T47D (cell line): ENCODE measurements around the gene FRMD5.
A peak's percentile ranks its signal among the peaks of the same experiment; 100 is the strongest.
"Not testable (repeated sequence)": the region's sequence is repeated elsewhere in the genome, so short reads cannot be mapped to it uniquely, and the experiment has no call there.

Experiments
- DNase-seq, 2 experiments: peaks; one replicate each; pipeline versions ENCODE4 v3.0.0 to v3.0.0-alpha.2; 2011 to 2012; ENCODE audit warnings: low read depth in 1 of 2, low spot score in 1 of 2
- JUND ChIP-seq: IDR thresholded peaks from 2 replicates; pipeline ENCODE4 v1.6.1; 2012; ENCODE audit warnings: low read depth
- in situ Hi-C: cut with HindIII; loops from 2 replicates; pipeline ENCODE4 v1.10.0; 2016; ENCODE audit warnings: low sequenced_read_pairs, low pct_unique_long_range_greater_than_20kb

The FRMD5 gene

GRCh38 chr15:44195151-44195740 lies at the start of gene FRMD5:
Gene FRMD5, minus strand, starts transcription at chr15:44195271.
- TF ChIP-seq JUND: no peak
- peak; percentile 96 to 97 for DNase-seq
- in situ Hi-C loops: no loop called here

- in situ Hi-C loops: no loop called here
- DNase-seq: peak in 1 of 2 experiments; percentile 42
- no peak for TF ChIP-seq JUND
These were observed 48.8 kb upstream of the FRMD5 start for GRCh38 chr15:44243829-44244228.

DNA sequence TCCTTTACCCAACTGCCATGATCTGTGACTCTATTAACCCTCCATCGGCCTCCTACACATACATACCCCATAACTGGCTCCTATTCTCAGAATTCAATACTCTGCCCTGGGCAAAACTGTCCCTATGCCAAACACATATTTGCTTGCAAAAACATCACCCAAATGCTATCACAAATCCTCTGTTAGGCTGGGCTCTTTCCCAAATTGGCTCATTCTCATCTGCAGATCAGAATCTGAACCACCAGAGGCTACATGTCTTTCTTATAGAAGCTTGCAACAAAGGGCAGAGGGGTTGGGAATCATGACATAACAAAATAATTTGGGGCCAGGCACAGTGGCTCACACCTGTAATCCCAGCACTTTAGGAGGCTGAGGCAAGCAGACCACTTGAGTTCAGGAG lies 48.1 kb upstream of the FRMD5 start:
- in situ Hi-C loops: no loop called here
- no peak for DNase-seq

DNA sequence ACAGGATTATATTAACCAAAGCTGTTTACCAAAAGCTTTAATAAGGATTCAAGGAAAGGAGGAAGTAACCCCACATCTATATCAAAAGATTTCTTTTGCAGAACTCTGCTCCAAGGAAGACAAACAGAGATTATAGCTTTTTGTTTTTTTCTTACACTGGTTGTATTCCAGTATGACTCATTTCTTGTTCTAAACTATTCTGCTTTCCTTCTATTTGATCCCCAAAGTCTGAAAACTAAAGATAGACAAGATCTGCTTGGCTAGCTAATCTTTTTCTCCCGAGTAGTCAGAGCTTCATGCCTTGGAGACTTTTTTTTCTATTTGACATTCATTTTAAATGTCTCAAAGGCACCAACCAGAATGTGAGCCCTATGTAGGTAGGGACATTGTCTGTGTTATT lies 36.8 kb upstream of the FRMD5 start:
- DNase-seq: no peak
- in situ Hi-C loops: no loop called here

More for the DNA sequence above, 48.1 kb upstream of the FRMD5 start:
- TF ChIP-seq JUND: no peak

DNA sequence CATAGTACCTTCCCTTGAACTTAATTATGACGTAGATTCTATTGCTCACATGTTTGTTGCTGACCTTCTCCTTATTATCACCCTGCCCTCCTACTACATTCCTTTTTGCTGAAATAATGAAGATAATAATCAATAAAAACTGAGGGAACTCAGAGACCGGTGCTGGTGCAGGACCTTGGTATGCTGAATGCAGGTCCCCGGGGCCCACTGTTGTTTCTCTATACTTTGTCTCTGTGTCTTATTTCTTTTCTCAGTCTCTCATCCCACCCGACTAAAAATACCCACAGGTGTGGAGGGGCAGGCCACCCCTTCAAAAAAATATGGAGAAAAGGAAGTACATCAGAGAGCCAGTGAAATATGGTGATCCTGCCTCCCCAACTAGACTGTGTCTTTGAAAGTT lies 34.2 kb upstream of the FRMD5 start:
- DNase-seq, in situ Hi-C loops: not testable (repeated sequence)

More for the DNA sequence above, 36.8 kb upstream of the FRMD5 start:
- TF ChIP-seq JUND: no peak

DNA sequence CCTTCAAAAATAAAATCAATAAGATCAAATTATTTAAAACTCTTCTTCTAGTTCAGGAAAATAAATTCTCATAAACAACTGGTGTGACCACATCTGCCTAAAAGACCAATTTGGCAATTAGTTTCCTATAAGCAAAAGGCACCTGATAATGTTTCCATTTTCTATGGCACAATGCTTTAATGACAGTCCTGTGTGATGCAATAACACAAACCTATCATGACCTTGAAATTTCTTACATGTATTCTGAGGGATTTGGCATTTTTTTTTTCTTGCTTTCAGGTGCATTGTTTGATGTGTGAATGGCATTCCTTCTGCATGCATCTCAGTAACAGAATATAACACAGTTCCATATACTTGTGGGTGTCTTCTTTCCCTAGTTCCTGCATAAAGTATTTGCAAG lies 32.5 kb upstream of the FRMD5 start:
- TF ChIP-seq JUND: no peak
- in situ Hi-C loops: no loop called here
- DNase-seq: no peak

- DNase-seq, in situ Hi-C loops: not testable (repeated sequence)
These were observed 31.9 kb upstream of the FRMD5 start for GRCh38 chr15:44227001-44227400.

DNA sequence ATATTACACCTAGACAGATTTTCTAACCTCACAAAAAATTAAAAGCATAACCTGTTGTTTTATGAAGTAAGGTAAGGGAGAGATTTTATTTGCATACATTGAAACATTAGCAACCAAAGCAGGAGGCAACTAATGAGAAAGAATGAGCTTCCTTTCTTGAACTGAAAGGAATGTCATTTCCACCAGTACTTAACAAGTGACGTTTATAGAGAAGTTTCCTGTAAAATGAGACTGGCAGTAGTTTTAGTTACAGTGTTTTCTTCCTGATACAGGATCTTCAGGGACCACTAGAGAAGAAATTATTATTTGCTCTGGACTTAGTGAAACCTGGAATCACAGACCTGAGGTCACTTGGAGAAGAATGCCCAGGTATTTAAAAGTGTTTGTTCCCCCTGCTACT lies 27.4 kb upstream of the FRMD5 start:
- in situ Hi-C loops: no loop called here
- no peak for DNase-seq
- no peak for TF ChIP-seq JUND

GRCh38 chr15:44219073-44219472 lies 24.0 kb upstream of the FRMD5 start:
- in situ Hi-C loops: no loop called here
- TF ChIP-seq JUND: no peak

GRCh38 chr15:44216958-44217357 lies 21.9 kb upstream of the FRMD5 start:
- no peak for DNase-seq
- TF ChIP-seq JUND: no peak
- in situ Hi-C loops: no loop called here

More at GRCh38 chr15:44219073-44219472, 24.0 kb upstream of the FRMD5 start:
- no peak for DNase-seq

GRCh38 chr15:44215594-44215993 lies 20.5 kb upstream of the FRMD5 start:
- TF ChIP-seq JUND: no peak
- in situ Hi-C loops: no loop called here
- DNase-seq: no peak

DNA sequence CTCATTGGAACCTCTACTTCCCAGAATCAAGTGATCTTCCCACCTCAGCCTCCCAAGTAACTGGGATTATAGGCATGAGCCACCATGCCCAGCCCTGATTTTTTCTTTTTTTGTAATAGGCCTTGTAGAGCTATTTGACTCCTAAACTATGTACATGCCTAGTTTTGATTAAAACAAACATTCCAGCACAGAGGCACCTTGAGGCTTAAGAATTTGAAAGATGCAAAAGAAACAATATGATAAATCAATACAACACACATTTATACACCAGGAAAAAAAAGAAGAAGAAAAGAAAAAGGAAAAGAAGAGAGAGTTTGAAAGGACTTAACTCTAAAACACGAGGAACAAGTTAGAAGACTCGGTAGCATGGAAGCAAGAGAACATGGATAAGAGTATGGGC lies 13.9 kb upstream of the FRMD5 start:
- DNase-seq: no peak
- TF ChIP-seq JUND: no peak
- in situ Hi-C loops: no loop called here

- no peak for TF ChIP-seq JUND
- in situ Hi-C loops: no loop called here
- no peak for DNase-seq
These were observed 12.6 kb upstream of the FRMD5 start for GRCh38 chr15:44207643-44208042.

DNA sequence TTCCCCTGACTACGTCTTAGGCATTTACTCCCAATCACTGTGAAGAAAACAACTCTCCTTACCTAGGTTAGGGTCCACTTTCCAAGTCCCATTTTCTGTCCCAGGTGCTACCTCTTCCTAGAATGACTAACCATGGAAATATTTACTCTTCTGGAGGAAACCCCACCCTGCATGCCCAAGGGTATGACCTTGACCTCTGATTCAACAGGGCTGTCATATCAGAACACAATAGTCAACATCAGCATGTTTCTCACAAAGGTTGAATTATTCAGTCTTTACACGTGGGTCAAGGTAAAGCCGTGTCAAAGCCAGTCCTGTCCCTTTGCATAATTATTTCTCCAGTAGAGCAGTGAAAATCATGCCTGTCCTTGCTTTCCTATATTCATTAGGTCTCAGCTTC lies 4.3 kb upstream of the FRMD5 start:
- no peak for DNase-seq
- in situ Hi-C loops: no loop called here
- TF ChIP-seq JUND: no peak
